Pancreas (tissue), 10 donors: ENCODE data around the gene LNPK. TPM values are rescaled to one million over a fixed set of nuclear protein-coding genes. Genes with fewer than 3 reads are reported as not detected.
"Not testable (repeated sequence)": the region's sequence is repeated elsewhere in the genome, so short reads cannot be mapped to it uniquely, and the experiment has no call there.

Source experiments
- ATAC-seq, 4 donors: fragments of 200-7000 bp; cut with Tn5 transposase; one replicate each; pipeline versions ENCODE4 v1.8.0 to v1.9.1; 2020; ENCODE audit warnings: mild to moderate bottlenecking in 4 of 4, moderate library complexity in 4 of 4
- DNase-seq, 6 donors: peaks; one replicate each; pipeline ENCODE4 v3.0.0-alpha.2; 2020
- FAIRE-seq: peaks from 2 replicates; lab custom pipeline; 2012; peaks lifted over from hg19 to GRCh38; lab: Jason Lieb, UNC
- H3K27ac ChIP-seq, 4 donors: fragments of 200-600 bp; sonication (generic); 1 replicate in 3 of 4; 2 replicates in 1 of 4; pipeline versions ENCODE4 v1.5.0 to v1.8.0; 2020
- H3K27me3 ChIP-seq, 4 donors: fragments of 200-600 bp; one replicate each; pipeline ENCODE4 v1.8.0; 2021
- H3K36me3 ChIP-seq, 3 donors: fragments of 200-600 bp; sonication (generic) in 1 of 3; one replicate each; pipeline versions ENCODE4 v1.5.0 to v1.8.0; 2020 to 2021
- H3K4me1 ChIP-seq, 3 donors: fragments of 200-600 bp; one replicate each; pipeline ENCODE4 v1.8.0; 2021
- H3K4me3 ChIP-seq, 4 donors: fragments of 200-600 bp; sonication (generic) in 2 of 4; one replicate each; pipeline versions ENCODE4 v1.5.0 to v1.8.0; 2020 to 2021
- H3K9me3 ChIP-seq, 4 donors: fragments of 200-600 bp; one replicate each; pipeline ENCODE4 v1.8.0; 2021
- CTCF ChIP-seq, 4 donors: fragments of 200-600 bp; sonication (generic) in 3 of 4; IDR thresholded peaks; one replicate each; pipeline versions ENCODE4 v1.5.0 to v1.8.0; 2021; ENCODE audit warnings: antibody characterized with exemption in 4 of 4
- WGBS, 2 donors: extraction: QIAGEN DNeasy Blood & Tissue Kit; methylation state at CpG; one replicate each; pipeline ENCODE4 v1.1.7; 2013; 5-methylcytosine and 5-hydroxymethylcytosine counted together
- intact Hi-C, 3 donors: fragments of 100-400 bp; cut with DNase I; formaldehyde crosslinking; loops; one replicate each; pipeline versions ENCODE4 v1.11.1 to v1.14.2; 2022
- polyA plus RNA-seq, 2 donors: library from polyadenylated mRNA; stranded (reverse); fragments of 200-250 nt; gene quantifications; one replicate each; pipeline ENCODE4 v1.2.3, GENCODE V29; 2013
- total RNA-seq, 6 donors: library from RNA; stranded (reverse); fragmentation: NEBNext Ultra II Directional in 4 of 6; extraction: Animal tissue kit (Norgen Biotek cat#: 25700) in 4 of 6; gene quantifications; one replicate each; pipeline versions ENCODE4 v1.2.1 to v1.2.4, GENCODE V29; 2021 to 2023
- donor health status: healthy with polysubstance abuse.
- donor health status: DM: no; HTN: no; CAD: no; lungs with moderate emphysema.
- donor health status: DM: no; HTN: no; CAD: no.
- donor health status: control.
- donor health status: control.
- donor health status: Bipolar disorder and iron deficiency.
- donor health status: DM: yes; HTN: yes; CAD: no.
- donor health status: DM: no; HTN: no; CAD: no.
- donor health status: DM: no; HTN: no; CAD: no.
- donor health status: DM: yes; HTN: yes; CAD: no.

Gene LNPK
- total and polyA plus RNA-seq, 8 donors, result 1.3 to 14.8 (median 8.3) TPM

GRCh38 chr2:176001281-176001915 lies 669 bp downstream of the LNPK start:
- Histone ChIP-seq H3K9me3 (no peaks in the 10 kb centered on the region), H3K4me3 (peak overlapping the region; percentile 75 to 96 (median 86)), H3K36me3 (no peaks in the 10 kb centered on the region), H3K27me3 (no peaks in the 10 kb centered on the region), H3K27ac (peak overlapping the region; percentile 68 to 88 (median 84)), H3K4me1 (peaks cover 0 to 10% (median 10%) of the 10 kb centered on the region in 3 donors)
- 0% methylated on average over 21 of the region's 21 CpGs for WGBS, 2 donors
- TF ChIP-seq CTCF (IDR thresholded peaks at IDR 0.05), result no peak
- FAIRE-seq (no peak), DNase-seq (peak in 4 of 6 donors; percentile 5 to 25 (median 17)), ATAC-seq (peak; percentile 47 to 68 (median 60))
- intact Hi-C loops, result no loop called here

DNA sequence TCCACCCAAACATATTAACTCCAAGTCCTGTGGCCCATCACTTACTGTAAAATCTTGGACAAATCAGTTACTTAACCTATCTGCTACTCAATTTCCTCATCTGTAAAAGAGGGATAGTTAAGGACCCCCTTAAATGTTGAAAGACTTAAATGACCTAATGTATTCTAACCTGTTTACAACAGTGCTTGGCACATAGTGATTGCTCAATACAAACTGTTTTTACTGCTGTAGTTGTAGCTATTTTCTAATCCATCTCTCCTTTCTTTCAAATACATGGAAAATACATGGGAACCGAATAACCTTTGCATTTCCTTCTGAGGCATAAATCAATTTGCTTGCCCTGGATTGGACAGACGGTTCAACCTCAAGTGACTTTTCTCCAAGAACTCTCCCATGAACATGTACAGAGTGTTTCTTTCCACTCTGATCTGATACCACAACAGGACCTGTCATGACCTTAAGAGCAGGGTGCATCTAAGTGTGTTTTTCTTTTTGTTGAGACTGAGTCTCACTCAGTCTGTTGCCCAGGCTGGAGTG lies 2.7 kb downstream of the LNPK start:
- intact Hi-C loops, result no loop called here
- TF ChIP-seq CTCF (IDR thresholded peaks at IDR 0.05), result no peak
- Histone ChIP-seq H3K27ac (no peak overlapping the region), H3K36me3 (no peaks in the 10 kb centered on the region), H3K4me3 (no peak overlapping the region), H3K4me1 (peaks cover 0 to 10% (median 10%) of the 10 kb centered on the region in 3 donors), H3K9me3 (no peaks in the 10 kb centered on the region), H3K27me3 (no peaks in the 10 kb centered on the region)
- FAIRE-seq, result no peak
- DNase-seq, result no peak
- WGBS, 2 donors, result 80 to 95% methylated on average over 2 of the region's 2 CpGs
- no peak for ATAC-seq

DNA sequence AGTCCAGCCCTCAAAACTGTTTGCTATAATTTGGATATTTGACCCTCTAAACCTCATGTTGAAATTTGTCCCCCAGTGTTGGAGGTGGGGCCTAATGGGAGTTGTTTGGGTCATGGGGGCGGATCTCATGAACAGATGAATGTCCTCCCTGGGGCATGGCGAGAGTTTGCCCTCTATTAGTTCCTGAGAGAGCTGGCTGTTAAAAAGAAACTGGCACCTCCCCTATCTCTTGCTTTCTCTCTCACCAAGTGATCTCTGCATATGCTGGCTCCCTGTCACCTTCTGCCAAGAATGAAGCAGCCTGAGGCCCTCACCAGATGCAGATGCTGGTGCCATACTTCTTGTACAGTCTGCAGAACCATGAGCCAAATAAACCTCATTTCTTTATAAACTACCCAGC lies 12.0 kb downstream of the LNPK start:
- H3K4me3 ChIP-seq, result no peak overlapping the region
- no peak for TF ChIP-seq CTCF (IDR thresholded peaks at IDR 0.05)
- no peak overlapping the region for H3K27ac ChIP-seq
- no peaks in the 10 kb centered on the region for H3K36me3 ChIP-seq
- FAIRE-seq, result no peak
- no peaks in the 10 kb centered on the region for H3K27me3 ChIP-seq
- DNase-seq, result no peak
- ATAC-seq, result no peak
- intact Hi-C loops, result no loop called here
- H3K9me3 ChIP-seq, result no peaks in the 10 kb centered on the region
- WGBS, 2 donors, result 95 to 98% methylated on average over 2 of the region's 2 CpGs
- H3K4me1 ChIP-seq, result no peaks in the 10 kb centered on the region

DNA sequence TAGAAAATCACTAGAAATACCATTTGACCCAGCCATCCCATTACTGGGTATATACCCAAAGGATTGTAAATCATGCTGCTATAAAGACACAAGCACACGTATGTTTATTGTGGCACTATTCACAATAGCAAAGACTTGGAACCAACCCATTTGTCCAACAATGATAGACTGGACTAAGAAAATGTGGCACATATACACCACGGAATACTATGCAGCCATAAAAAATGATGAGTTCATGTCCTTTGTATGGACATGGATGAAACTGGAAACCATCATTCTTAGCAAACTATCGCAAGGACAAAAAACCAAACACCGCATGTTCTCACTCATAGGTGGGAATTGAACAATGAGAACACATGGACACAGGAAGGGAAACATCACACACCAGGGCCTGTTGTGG lies 14.9 kb downstream of the LNPK start:
- H3K9me3 ChIP-seq, intact Hi-C loops, H3K27ac ChIP-seq, H3K36me3 ChIP-seq, H3K27me3 ChIP-seq, ATAC-seq, DNase-seq, H3K4me3 ChIP-seq, H3K4me1 ChIP-seq, FAIRE-seq: not testable (repeated sequence)
- 97% methylated on average over 4 of the region's 4 CpGs for WGBS, 2 donors

DNA sequence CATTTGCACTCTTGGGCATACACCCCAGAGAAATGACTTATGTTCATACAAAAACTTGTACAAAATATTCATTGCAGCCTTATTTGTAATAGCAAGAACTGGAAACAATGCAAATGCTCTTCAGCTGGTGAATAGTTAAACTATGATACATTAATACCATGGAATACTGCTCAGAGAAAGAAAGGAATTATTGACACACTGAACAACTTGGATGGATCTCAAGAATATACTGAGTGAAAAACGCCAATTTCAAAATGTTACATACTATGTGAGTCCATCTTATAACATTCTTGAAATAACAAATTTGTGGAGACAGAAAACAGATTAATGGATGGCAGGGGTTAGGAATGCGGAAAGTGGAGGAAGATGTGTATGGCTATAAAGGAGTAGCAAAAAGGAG lies 17.2 kb downstream of the LNPK start:
- Histone ChIP-seq H3K27ac (no peak overlapping the region), H3K4me3 (no peak overlapping the region), H3K27me3 (no peaks in the 10 kb centered on the region), H3K36me3 (no peaks in the 10 kb centered on the region), H3K4me1 (no peaks in the 10 kb centered on the region), H3K9me3 (no peaks in the 10 kb centered on the region)
- DNase-seq (no peak), ATAC-seq (no peak), FAIRE-seq (no peak)
- TF ChIP-seq CTCF (IDR thresholded peaks at IDR 0.05), result no peak
- intact Hi-C loops, result no loop called here
- 87 to 89% methylated on average over 2 of the region's 2 CpGs for WGBS, 2 donors
